Fibroblast of mammary gland (primary cell): Measurements from ENCODE around the gene PCK2.

Experiments used
- DNase-seq: peaks from one replicate; pipeline ENCODE4 v3.0.0-alpha.2; 2010; ENCODE audit warnings: low read depth
- H3K4me3 ChIP-seq: 2 replicates; pipeline ENCODE4 v1.5.1; 2011; ENCODE audit warnings: low read depth, mild to moderate bottlenecking, low read length, moderate library complexity; ENCODE audit not compliant: control insufficient read depth
- CTCF ChIP-seq: conservative IDR thresholded peaks from 2 replicates; pipeline ENCODE4 v1.5.1; 2011; ENCODE audit warnings: low read depth, low read length, inconsistent platforms; ENCODE audit not compliant: control insufficient read depth, insufficient read depth

PCK2 gene

GRCh38 chr14:24053548-24054323 lies 40.4 kb upstream of the PCK2 start:
- H3K4me3 ChIP-seq, result no peak overlapping the region
- no peak for TF ChIP-seq CTCF
- no peak for DNase-seq

GRCh38 chr14:24054324-24054641 lies 39.8 kb upstream of the PCK2 start:
- TF ChIP-seq CTCF, result no peak
- H3K4me3 ChIP-seq, result no peak overlapping the region
- no peak for DNase-seq

GRCh38 chr14:24054646-24055045 lies 39.5 kb upstream of the PCK2 start:
- no peak for TF ChIP-seq CTCF
- no peak overlapping the region for H3K4me3 ChIP-seq
- no peak for DNase-seq

- H3K4me3 ChIP-seq, result no peak overlapping the region
- no peak for DNase-seq
- TF ChIP-seq CTCF, result no peak
Observed at GRCh38 chr14:24055971-24056799, 37.9 kb upstream of the PCK2 start.

GRCh38 chr14:24056800-24057184 lies 37.3 kb upstream of the PCK2 start:
- no peak for DNase-seq
- no peak for TF ChIP-seq CTCF
- no peak overlapping the region for H3K4me3 ChIP-seq

GRCh38 chr14:24057271-24057670 lies 36.8 kb upstream of the PCK2 start:
- no peak for DNase-seq
- H3K4me3 ChIP-seq, result no peak overlapping the region
- TF ChIP-seq CTCF, result no peak

- H3K4me3 ChIP-seq, result no peak overlapping the region
- no peak for DNase-seq
- no peak for TF ChIP-seq CTCF
Observed at GRCh38 chr14:24057867-24058259, 36.2 kb upstream of the PCK2 start.
